Hepatocyte (in vitro differentiated cells): ENCODE measurements around the gene ZNF341. TPM values are rescaled to one million over a fixed set of nuclear protein-coding genes. Genes with fewer than 3 reads are reported as not detected.

Source experiments
- DNase-seq: peaks from one replicate; pipeline ENCODE4 v3.0.0-alpha.2; 2016; ENCODE audit warnings: low spot score
- H2AFZ ChIP-seq: fragments of 200-600 bp; sonication (generic); 2 replicates; pipeline ENCODE4 v1.6.0; 2016; ENCODE audit warnings: antibody characterized with exemption, mild to moderate bottlenecking
- H3K27ac ChIP-seq: fragments of 200-600 bp; sonication (generic); 2 replicates; pipeline ENCODE4 v1.5.1; 2016; ENCODE audit warnings: mild to moderate bottlenecking
- H3K27me3 ChIP-seq: fragments of 200-600 bp; sonication (generic); 2 replicates; pipeline ENCODE4 v1.6.1; 2016
- H3K36me3 ChIP-seq: fragments of 200-600 bp; sonication (generic); replicated peaks from 2 replicates; pipeline ENCODE4 v1.5.1; 2016; ENCODE audit warnings: low read depth; ENCODE audit not compliant: insufficient read depth
- H3K4me1 ChIP-seq: fragments of 200-600 bp; sonication (generic); 2 replicates; pipeline ENCODE4 v1.5.1; 2016; ENCODE audit warnings: mild to moderate bottlenecking, moderate library complexity; ENCODE audit not compliant: insufficient read depth
- H3K4me2 ChIP-seq: fragments of 200-600 bp; sonication (generic); 2 replicates; pipeline ENCODE4 v1.6.0; 2016
- H3K4me3 ChIP-seq: fragments of 200-600 bp; sonication (generic); 2 replicates; pipeline ENCODE4 v1.5.1; 2016; ENCODE audit warnings: mild to moderate bottlenecking
- H3K79me2 ChIP-seq: fragments of 200-600 bp; sonication (generic); 2 replicates; pipeline ENCODE4 v1.6.0; 2017; ENCODE audit warnings: mild to moderate bottlenecking
- H3K9me2 ChIP-seq: fragments of 200-600 bp; sonication (generic); replicated peaks from 2 replicates; pipeline ENCODE4 v1.6.0; 2017; ENCODE audit warnings: mild to moderate bottlenecking; ENCODE audit not compliant: insufficient read depth
- H3K9me3 ChIP-seq: fragments of 200-600 bp; sonication (generic); 2 replicates; pipeline ENCODE4 v1.5.1; 2016; ENCODE audit warnings: low read depth, mild to moderate bottlenecking
- H4K20me1 ChIP-seq: fragments of 200-600 bp; sonication (generic); 2 replicates; pipeline ENCODE4 v1.6.0; 2016; ENCODE audit warnings: mild to moderate bottlenecking; ENCODE audit not compliant: insufficient read depth, poor library complexity, severe bottlenecking
- CTCF ChIP-seq: fragments of 200-600 bp; sonication (generic); IDR thresholded peaks from 2 replicates; pipeline ENCODE4 v1.5.1; 2016; ENCODE audit warnings: antibody characterized with exemption, mild to moderate bottlenecking; ENCODE audit not compliant: poor library complexity
- EZH2 ChIP-seq: fragments of 200-600 bp; sonication (generic); IDR thresholded peaks from 2 replicates; pipeline ENCODE4 v1.6.1; 2016; ENCODE audit warnings: antibody characterized with exemption, mild to moderate bottlenecking, borderline replicate concordance
- EZH2phosphoT487 ChIP-seq: fragments of 200-600 bp; sonication (generic); IDR thresholded peaks from one replicate; pipeline ENCODE4 v1.6.1; 2018; ENCODE audit warnings: antibody characterized with exemption, mild to moderate bottlenecking, low read depth, moderate library complexity; ENCODE audit not compliant: unreplicated experiment, severe bottlenecking
- WGBS: methylation state at CpG from one replicate; pipeline ENCODE4 v1.1.6; 2016; ENCODE audit warnings: low lambda C conversion rate; ENCODE audit errors: missing lambda C conversion rate; 5-methylcytosine and 5-hydroxymethylcytosine counted together
- polyA plus RNA-seq: library from polyadenylated mRNA; unstranded; fragments of >200 nt; fragmentation: Nextera tagmentation; extraction: Ambion mirVana; gene quantifications from 2 replicates; pipeline ENCODE4 v1.2.1, GENCODE V29; 2016
- total RNA-seq: library from RNA; depleted of rRNA; stranded (reverse); fragments of >200 nt; gene quantifications from 2 replicates; pipeline ENCODE4 v1.2.3, GENCODE V29; 2014

ZNF341 gene
- total and polyA plus RNA-seq, 2 experiments from 2014 or later = 2.3 to 3.6 TPM

GRCh38 chr20:33816191-33816590, 84.4 kb downstream of the ZNF341 start:
- TF ChIP-seq EZH2 = no peak
- no peak for TF ChIP-seq EZH2phosphoT487
- no peak for TF ChIP-seq CTCF
- Histone ChIP-seq H3K9me2 (no peaks in the 10 kb centered on the region), H4K20me1 (peaks cover 87% of the 10 kb centered on the region), H3K36me3 (no peaks in the 10 kb centered on the region), H3K27ac (no peak overlapping the region), H3K4me3 (no peak overlapping the region), H2AFZ (no peak overlapping the region), H3K4me1 (peaks cover 35% of the 10 kb centered on the region), H3K4me2 (no peak overlapping the region), H3K9me3 (no peaks in the 10 kb centered on the region), H3K79me2 (peaks cover 98% of the 10 kb centered on the region), H3K27me3 (no peaks in the 10 kb centered on the region)
- 84% methylated on average over 1 of the region's 1 CpG for WGBS
- DNase-seq = no peak

- peaks cover 100% of the 10 kb centered on the region for H3K79me2 ChIP-seq
- 71% methylated on average over 5 of the region's 5 CpGs for whole genome bisulfite sequencing
- no peak for DNase-seq
- no peak overlapping the region for H3K4me3 ChIP-seq
- H3K9me3 ChIP-seq = no peaks in the 10 kb centered on the region
- no peaks in the 10 kb centered on the region for H3K36me3 ChIP-seq
- H3K27ac ChIP-seq = peak overlapping the region; percentile 12
- peaks cover 99% of the 10 kb centered on the region for H4K20me1 ChIP-seq
- no peak overlapping the region for H2AFZ ChIP-seq
- TF ChIP-seq EZH2phosphoT487 (no peak), EZH2 (no peak), CTCF (no peak)
- no peak overlapping the region for H3K4me2 ChIP-seq
- H3K4me1 ChIP-seq = peaks cover 35% of the 10 kb centered on the region
- no peaks in the 10 kb centered on the region for H3K9me2 ChIP-seq
- H3K27me3 ChIP-seq = no peaks in the 10 kb centered on the region
Observed at GRCh38 chr20:33817411-33817810, 85.6 kb downstream of the ZNF341 start.

GRCh38 chr20:33819456-33819855, 87.7 kb downstream of the ZNF341 start:
- H3K4me1 ChIP-seq = peaks cover 22% of the 10 kb centered on the region

More at GRCh38 chr20:33819456-33819855, 87.7 kb downstream of the ZNF341 start:
- no peaks in the 10 kb centered on the region for H3K9me3 ChIP-seq
- TF ChIP-seq EZH2 (no peak), EZH2phosphoT487 (no peak), CTCF (no peak)
- no peak overlapping the region for H3K4me2 ChIP-seq
- DNase-seq = no peak
- no peak overlapping the region for H2AFZ ChIP-seq
- peaks cover 100% of the 10 kb centered on the region for H4K20me1 ChIP-seq
- 100% methylated on average over 1 of the region's 1 CpG for WGBS
- H3K36me3 ChIP-seq = no peaks in the 10 kb centered on the region
- H3K4me3 ChIP-seq = no peak overlapping the region
- H3K27ac ChIP-seq = no peak overlapping the region
- peaks cover 100% of the 10 kb centered on the region for H3K79me2 ChIP-seq
- H3K27me3 ChIP-seq = no peaks in the 10 kb centered on the region
- H3K9me2 ChIP-seq = no peaks in the 10 kb centered on the region
